ENCODE results near the gene MSMO1.
"Not testable (repeated sequence)": the region's sequence is repeated elsewhere in the genome, so short reads cannot be mapped to it uniquely, and the experiment has no call there.

MSMO1 gene
- 12.9 to 99.6 (median 49.0) reads per million in 3 experiments for total RNA-seq

GRCh38 chr4:165327211-165328100 lies at the start of gene MSMO1:
Gene MSMO1, plus strand, starts transcription at chr4:165327669. Its CDS starts 5,702 bp downstream, at chr4:165333371.
- DNase-seq = peak; percentile 98

GRCh38 chr4:165279531-165279930 lies 47.9 kb upstream of the MSMO1 start:
- not testable (repeated sequence) for DNase-seq

GRCh38 chr4:165284697-165285096 lies 42.8 kb upstream of the MSMO1 start:
- DNase-seq = not testable (repeated sequence)

GRCh38 chr4:165286619-165287340 lies 40.7 kb upstream of the MSMO1 start:
- DNase-seq = not testable (repeated sequence)

GRCh38 chr4:165288226-165288625 lies 39.2 kb upstream of the MSMO1 start:
- no peak for DNase-seq

GRCh38 chr4:165288639-165289422 lies 38.6 kb upstream of the MSMO1 start:
- no peak for DNase-seq

- DNase-seq = no peak
Observed at GRCh38 chr4:165289423-165289785, 38.1 kb upstream of the MSMO1 start.

GRCh38 chr4:165293061-165293460 lies 34.4 kb upstream of the MSMO1 start:
- DNase-seq = no peak

- DNase-seq = no peak
Observed at GRCh38 chr4:165293927-165294649, 33.4 kb upstream of the MSMO1 start.

GRCh38 chr4:165294907-165295306 lies 32.6 kb upstream of the MSMO1 start:
- peak; percentile 3 for DNase-seq

- DNase-seq = no peak
Observed at GRCh38 chr4:165297626-165298025, 29.8 kb upstream of the MSMO1 start.

- DNase-seq = no peak
Observed at GRCh38 chr4:165299399-165300060, 27.9 kb upstream of the MSMO1 start.

- DNase-seq = peak; percentile 7
Observed at GRCh38 chr4:165301833-165302232, 25.6 kb upstream of the MSMO1 start.

- DNase-seq = no peak
Observed at GRCh38 chr4:165302658-165303057, 24.8 kb upstream of the MSMO1 start.

- no peak for DNase-seq
Observed at GRCh38 chr4:165308166-165308565, 19.3 kb upstream of the MSMO1 start.

GRCh38 chr4:165308606-165309005 lies 18.9 kb upstream of the MSMO1 start:
- DNase-seq = no peak

- no peak for DNase-seq
Observed at GRCh38 chr4:165309456-165309855, 18.0 kb upstream of the MSMO1 start.

GRCh38 chr4:165312506-165312905 lies 15.0 kb upstream of the MSMO1 start:
- DNase-seq = no peak

- no peak for DNase-seq
Observed at GRCh38 chr4:165319030-165319429, 8.4 kb upstream of the MSMO1 start.

GRCh38 chr4:165319509-165319908 lies 8.0 kb upstream of the MSMO1 start:
- DNase-seq = no peak

GRCh38 chr4:165324236-165324917 lies 3.1 kb upstream of the MSMO1 start:
- DNase-seq = no peak

Measured in central memory CD4-positive, alpha-beta T cell (primary cell).